Colonic mucosa (tissue), 4 donors: ENCODE data around the gene REC8. TPM values are rescaled to one million over a fixed set of nuclear protein-coding genes. Genes with fewer than 3 reads are reported as not detected.
A peak's percentile ranks its signal among the peaks of the same experiment; 100 is the strongest.

Experiments used
- DNase-seq: peaks from one replicate; pipeline ENCODE4 v3.0.0-alpha.2; 2020
- H3K27ac ChIP-seq: fragments of 200-600 bp; one replicate; pipeline ENCODE4 v1.8.0; 2021
- H3K27me3 ChIP-seq: fragments of 200-600 bp; one replicate; pipeline ENCODE4 v1.8.0; 2021
- H3K36me3 ChIP-seq: fragments of 200-600 bp; one replicate; pipeline ENCODE4 v1.8.0; 2021
- H3K4me1 ChIP-seq: fragments of 200-600 bp; one replicate; pipeline ENCODE4 v1.8.0; 2021; ENCODE audit warnings: mild to moderate bottlenecking
- H3K4me3 ChIP-seq: fragments of 200-600 bp; one replicate; pipeline ENCODE4 v1.8.0; 2021
- H3K9ac ChIP-seq, 2 donors: one replicate each; pipeline ENCODE4 v1.7.0; 2013; ENCODE audit warnings: control low read depth in 2 of 2, low read depth in 2 of 2, low read length in 2 of 2
- H3K9me3 ChIP-seq: fragments of 200-600 bp; one replicate; pipeline ENCODE4 v1.8.0; 2021
- CTCF ChIP-seq: fragments of 200-600 bp; IDR thresholded peaks from one replicate; pipeline ENCODE4 v1.8.0; 2022; ENCODE audit warnings: antibody characterized with exemption, mild to moderate bottlenecking
- intact Hi-C: fragments of 100-400 bp; cut with DNase I; formaldehyde crosslinking; loops from one replicate; pipeline ENCODE4 v1.14.1; 2022
- total RNA-seq, 2 donors: library from RNA; stranded (reverse); fragmentation: NEBNext Ultra II Directional in 1 of 2; extraction: Animal tissue kit (Norgen Biotek cat#: 25700) in 1 of 2; gene quantifications; one replicate each; pipeline ENCODE4 v1.2.1, GENCODE V29; 2021
- donor health status: healthy.
- donor health status: DM: no; HTN: no; CAD: no.
- donor health status: DM: no; HTN: no; CAD: no.

The REC8 gene
- total RNA-seq, result 1 to 10 TPM; 5.1 TPM

- peak within 1 kb of the TSS; percentile 25 for H3K4me3 ChIP-seq
- H3K36me3 ChIP-seq, result peaks cover 6% of the 10 kb centered on the region
- no peak within 1 kb of the TSS for H3K27ac ChIP-seq
Measured at GRCh38 chr14:24171422-24172260, at the start of gene REC8. Gene REC8 (plus strand): TSS chr14:24172080. CDS start chr14:24172553, 473 bp downstream.

GRCh38 chr14:24122416-24122815 is 49.5 kb upstream of the REC8 start:
- TF ChIP-seq CTCF, result no peak
- intact Hi-C loops, result no loop called here
- DNase-seq, result no peak
- H3K27ac ChIP-seq, result no peak overlapping the region
- no peaks in the 10 kb centered on the region for H3K4me1 ChIP-seq
- no peak overlapping the region for H3K4me3 ChIP-seq
- no peaks in the 10 kb centered on the region for H3K27me3 ChIP-seq
- peaks cover 17% of the 10 kb centered on the region for H3K36me3 ChIP-seq
- no peak overlapping the region for H3K9ac ChIP-seq
- no peaks in the 10 kb centered on the region for H3K9me3 ChIP-seq

More at GRCh38 chr14:24171422-24172260, at the start of gene REC8:
- intact Hi-C loops, result no loop called here
- peak; percentile 64 for DNase-seq
- no peaks in the 10 kb centered on the region for H3K27me3 ChIP-seq
- H3K4me1 ChIP-seq, result no peaks in the 10 kb centered on the region
- H3K9ac ChIP-seq, result peak within 1 kb of the TSS in 1 of 2 donors; percentile 12
- H3K9me3 ChIP-seq, result no peaks in the 10 kb centered on the region
- no peak for TF ChIP-seq CTCF

- H3K36me3 ChIP-seq, result peaks cover 17% of the 10 kb centered on the region
- intact Hi-C loops, result no loop called here
- H3K27me3 ChIP-seq, result no peaks in the 10 kb centered on the region
- H3K27ac ChIP-seq, result no peak overlapping the region
- no peaks in the 10 kb centered on the region for H3K4me1 ChIP-seq
- H3K9ac ChIP-seq, result no peak overlapping the region
- TF ChIP-seq CTCF, result no peak
- no peak overlapping the region for H3K4me3 ChIP-seq
- DNase-seq, result no peak
- no peaks in the 10 kb centered on the region for H3K9me3 ChIP-seq
Measured at GRCh38 chr14:24122898-24123297, 49.0 kb upstream of the REC8 start.

- Histone ChIP-seq H3K4me1 (no peaks in the 10 kb centered on the region), H3K9ac (no peak overlapping the region), H3K27ac (no peak overlapping the region), H3K27me3 (no peaks in the 10 kb centered on the region), H3K4me3 (no peak overlapping the region), H3K9me3 (no peaks in the 10 kb centered on the region), H3K36me3 (peaks cover 11% of the 10 kb centered on the region)
- TF ChIP-seq CTCF, result no peak
- DNase-seq, result no peak
- intact Hi-C loops, result no loop called here
Measured at GRCh38 chr14:24123424-24124417, 48.2 kb upstream of the REC8 start.

GRCh38 chr14:24126939-24127338 is 44.9 kb upstream of the REC8 start:
- H3K27ac ChIP-seq, result no peak overlapping the region
- H3K36me3 ChIP-seq, result no peaks in the 10 kb centered on the region
- TF ChIP-seq CTCF, result no peak
- H3K4me3 ChIP-seq, result no peak overlapping the region
- no peaks in the 10 kb centered on the region for H3K4me1 ChIP-seq
- intact Hi-C loops, result no loop called here
- H3K9me3 ChIP-seq, result no peaks in the 10 kb centered on the region
- H3K27me3 ChIP-seq, result no peaks in the 10 kb centered on the region
- DNase-seq, result no peak
- no peak overlapping the region for H3K9ac ChIP-seq
